Thyroid gland (tissue), 4 donors: ENCODE results near the gene ATG16L1. TPM values are rescaled to one million over a fixed set of nuclear protein-coding genes. Genes with fewer than 3 reads are reported as not detected.

Source experiments
- DNase-seq, 2 donors: peaks; one replicate each; pipeline ENCODE4 v3.0.0-alpha.2; 2019
- H3K27ac ChIP-seq, 3 donors: fragments of 200-600 bp; sonication (generic); 1 replicate in 2 of 3; 2 replicates in 1 of 3; pipeline ENCODE4 v1.5.1; 2016 to 2019; ENCODE audit warnings: mild to moderate bottlenecking in 1 of 3, moderate library complexity in 1 of 3
- H3K27me3 ChIP-seq: fragments of 200-600 bp; sonication (generic); one replicate; pipeline ENCODE4 v1.5.1; 2019
- H3K36me3 ChIP-seq, 2 donors: fragments of 200-600 bp; sonication (generic); one replicate each; pipeline ENCODE4 v1.5.1; 2016 to 2019
- H3K4me1 ChIP-seq, 2 donors: fragments of 200-600 bp; sonication (generic); one replicate each; pipeline ENCODE4 v1.5.1; 2017 to 2019
- H3K4me3 ChIP-seq, 3 donors: fragments of 200-600 bp; sonication (generic); replicated peaks in 1 of 3; 1 replicate in 2 of 3; 2 replicates in 1 of 3; pipeline ENCODE4 v1.5.1; 2016; ENCODE audit warnings: mild to moderate bottlenecking in 1 of 3
- H3K9me3 ChIP-seq: fragments of 200-600 bp; sonication (generic); one replicate; pipeline ENCODE4 v1.5.1; 2017
- CTCF ChIP-seq, 6 experiments: fragments of 200-600 bp in 3 of 6; fragments of 450-650 bp in 3 of 6; sonication (generic) in 3 of 6; IDR thresholded peaks; one replicate each; pipeline ENCODE4 v1.5.1; 2016 to 2019; ENCODE audit warnings: antibody characterized with exemption in 6 of 6, mild to moderate bottlenecking in 2 of 6, inconsistent platforms in 1 of 6, moderate library complexity in 1 of 6
- POLR2A ChIP-seq, 2 donors: fragments of 450-650 bp; IDR thresholded peaks; one replicate each; pipeline ENCODE4 v1.6.1; 2017; ENCODE audit warnings: antibody characterized with exemption in 2 of 2, mild to moderate bottlenecking in 2 of 2, moderate library complexity in 1 of 2
- WGBS, 2 donors: methylation state at CpG; one replicate each; pipeline ENCODE4 v1.1.5; 2017; 5-methylcytosine and 5-hydroxymethylcytosine counted together
- intact Hi-C: fragments of 100-400 bp; cut with DNase I; formaldehyde crosslinking; loops from one replicate; pipeline ENCODE4 v1.15.1; 2023
- total RNA-seq, 4 donors: library from RNA; depleted of rRNA; stranded (reverse); fragments of >200 nt; gene quantifications; one replicate each; pipeline ENCODE4 v1.2.3, GENCODE V29; 2016

Gene ATG16L1
- total RNA-seq, 4 donors from 2014 or later: 52.7 to 112 (median 78.9) TPM

GRCh38 chr2:233307565-233307964 is 56.1 kb downstream of the ATG16L1 start, which contains the start of gene SAG:
Gene SAG (plus strand): TSS chr2:233307816. CDS start chr2:233309190, 1,374 bp downstream.
- H3K4me1 ChIP-seq: no peaks in the 10 kb centered on the region
- WGBS, 2 donors: 83 to 87% methylated on average over 7 of the region's 7 CpGs

GRCh38 chr2:233311241-233311926 is 59.9 kb downstream of the ATG16L1 start:
- DNase-seq: no peak
- no peak overlapping the region for H3K4me3 ChIP-seq
- H3K36me3 ChIP-seq: no peaks in the 10 kb centered on the region
- TF ChIP-seq POLR2A (IDR thresholded peaks at IDR 0.05): no peak
- no peak for TF ChIP-seq CTCF (IDR thresholded peaks at IDR 0.05)
- no peaks in the 10 kb centered on the region for H3K9me3 ChIP-seq
- WGBS, 2 donors: 91 to 94% methylated on average over 11 of the region's 11 CpGs
- intact Hi-C loops: no loop called here
- H3K27me3 ChIP-seq: no peaks in the 10 kb centered on the region
- H3K4me1 ChIP-seq: no peaks in the 10 kb centered on the region
- no peak overlapping the region for H3K27ac ChIP-seq

More at GRCh38 chr2:233307565-233307964, 56.1 kb downstream of the ATG16L1 start, which contains the start of gene SAG:
- TF ChIP-seq CTCF (IDR thresholded peaks at IDR 0.05): no peak
- TF ChIP-seq POLR2A (IDR thresholded peaks at IDR 0.05): no peak
- no peaks in the 10 kb centered on the region for H3K9me3 ChIP-seq
- no peaks in the 10 kb centered on the region for H3K36me3 ChIP-seq
- no peak for DNase-seq
- H3K27me3 ChIP-seq: no peaks in the 10 kb centered on the region
- no peak within 1 kb of the TSS for H3K4me3 ChIP-seq
- H3K27ac ChIP-seq: no peak within 1 kb of the TSS
- intact Hi-C loops: no loop called here

GRCh38 chr2:233312874-233313273 is 61.4 kb downstream of the ATG16L1 start:
- TF ChIP-seq POLR2A (IDR thresholded peaks at IDR 0.05): no peak
- no peak for TF ChIP-seq CTCF (IDR thresholded peaks at IDR 0.05)
- no peaks in the 10 kb centered on the region for H3K4me1 ChIP-seq
- DNase-seq: no peak
- no peaks in the 10 kb centered on the region for H3K36me3 ChIP-seq
- no peaks in the 10 kb centered on the region for H3K27me3 ChIP-seq
- H3K4me3 ChIP-seq: no peak overlapping the region
- H3K9me3 ChIP-seq: no peaks in the 10 kb centered on the region
- WGBS, 2 donors: 83 to 86% methylated on average over 7 to 8 of the region's 8 CpGs
- H3K27ac ChIP-seq: no peak overlapping the region
- intact Hi-C loops: no loop called here

GRCh38 chr2:233314180-233314925 is 62.9 kb downstream of the ATG16L1 start:
- no peak overlapping the region for H3K4me3 ChIP-seq
- H3K36me3 ChIP-seq: no peaks in the 10 kb centered on the region
- intact Hi-C loops: no loop called here
- no peak for DNase-seq
- TF ChIP-seq CTCF (IDR thresholded peaks at IDR 0.05) (no peak), POLR2A (IDR thresholded peaks at IDR 0.05) (no peak)
- no peaks in the 10 kb centered on the region for H3K9me3 ChIP-seq
- no peak overlapping the region for H3K27ac ChIP-seq
- 75 to 76% methylated on average over 17 to 18 of the region's 20 CpGs for WGBS, 2 donors
- H3K27me3 ChIP-seq: no peaks in the 10 kb centered on the region
- H3K4me1 ChIP-seq: no peaks in the 10 kb centered on the region
